Suprapubic skin (tissue), 4 donors: ENCODE data around the gene LEKR1. TPM values are rescaled to one million over a fixed set of nuclear protein-coding genes. Genes with fewer than 3 reads are reported as not detected.

Experiments
- DNase-seq, 2 donors: peaks; one replicate each; pipeline ENCODE4 v3.0.0-alpha.2; 2019; ENCODE audit warnings: low spot score in 2 of 2
- H3K27ac ChIP-seq: fragments of 200-600 bp; sonication (generic); one replicate; pipeline ENCODE4 v1.5.1; 2019
- H3K27me3 ChIP-seq: fragments of 200-600 bp; sonication (generic); one replicate; pipeline ENCODE4 v1.5.1; 2019
- H3K36me3 ChIP-seq: fragments of 200-600 bp; sonication (generic); one replicate; pipeline ENCODE4 v1.5.1; 2019
- H3K4me1 ChIP-seq: fragments of 200-600 bp; sonication (generic); one replicate; pipeline ENCODE4 v1.5.1; 2019
- H3K4me3 ChIP-seq: fragments of 200-600 bp; sonication (generic); one replicate; pipeline ENCODE4 v1.5.1; 2019; ENCODE audit warnings: mild to moderate bottlenecking
- H3K9me3 ChIP-seq: fragments of 200-600 bp; sonication (generic); one replicate; pipeline ENCODE4 v1.5.1; 2019
- CTCF ChIP-seq, 2 donors: fragments of 200-600 bp in 1 of 2; fragments of 450-650 bp in 1 of 2; sonication (generic) in 1 of 2; IDR thresholded peaks; one replicate each; pipeline ENCODE4 v1.5.1; 2016 to 2019; ENCODE audit warnings: antibody characterized with exemption in 2 of 2, mild to moderate bottlenecking in 1 of 2, moderate library complexity in 1 of 2
- EP300 ChIP-seq: sonication (generic); formaldehyde crosslinking; IDR thresholded peaks from one replicate; pipeline ENCODE4 v1.6.1; 2017; ENCODE audit warnings: antibody characterized with exemption
- POLR2A ChIP-seq, 2 donors: fragments of 450-650 bp; IDR thresholded peaks; one replicate each; pipeline ENCODE4 v1.6.1; 2017; ENCODE audit warnings: antibody characterized with exemption in 2 of 2, mild to moderate bottlenecking in 2 of 2, moderate library complexity in 2 of 2
- POLR2AphosphoS5 ChIP-seq, 3 donors: sonication (generic); formaldehyde crosslinking; IDR thresholded peaks; one replicate each; pipeline ENCODE4 v1.6.1; 2017; ENCODE audit warnings: antibody characterized with exemption in 3 of 3
- WGBS: methylation state at CpG from one replicate; pipeline ENCODE4 v1.1.5; 2018; 5-methylcytosine and 5-hydroxymethylcytosine counted together
- total RNA-seq, 4 donors: library from RNA; depleted of rRNA; stranded (reverse); fragments of >200 nt; gene quantifications; one replicate each; pipeline ENCODE4 v1.1.0, GENCODE V29; 2016

Gene LEKR1
- total RNA-seq, 4 donors from 2014 or later: 1.0 to 3.4 (median 1.5) TPM

DNA sequence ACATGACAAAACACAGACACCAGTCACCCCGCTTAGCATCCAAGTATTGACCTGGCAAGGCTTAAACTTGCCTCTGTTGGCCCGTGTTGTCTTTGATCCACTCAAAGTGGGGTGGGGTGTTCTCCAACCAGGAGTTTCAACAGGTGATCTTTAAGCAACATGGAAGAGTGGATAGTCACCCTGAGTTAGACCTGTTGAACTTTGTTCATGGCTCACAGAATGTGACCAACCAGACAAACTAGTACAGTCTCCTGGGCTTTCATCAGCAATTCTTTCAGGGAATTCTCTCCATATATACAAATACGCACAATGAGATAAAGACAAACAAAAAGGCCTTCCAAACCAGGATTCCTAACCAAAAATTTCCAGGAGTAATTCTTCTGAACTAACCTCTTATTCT, 11.9 kb downstream of the LEKR1 start:
- H3K4me3 ChIP-seq: no peak overlapping the region
- TF ChIP-seq POLR2AphosphoS5 (IDR thresholded peaks at IDR 0.05) (no peak), EP300 (no peak), POLR2A (IDR thresholded peaks at IDR 0.05) (no peak), CTCF (IDR thresholded peaks at IDR 0.05) (no peak)
- no peak overlapping the region for H3K27ac ChIP-seq
- 88% methylated on average over 3 of the region's 3 CpGs for WGBS
- H3K36me3 ChIP-seq: no peaks in the 10 kb centered on the region
- H3K4me1 ChIP-seq: peaks cover 7% of the 10 kb centered on the region
- no peaks in the 10 kb centered on the region for H3K9me3 ChIP-seq
- no peaks in the 10 kb centered on the region for H3K27me3 ChIP-seq
- DNase-seq: no peak

DNA sequence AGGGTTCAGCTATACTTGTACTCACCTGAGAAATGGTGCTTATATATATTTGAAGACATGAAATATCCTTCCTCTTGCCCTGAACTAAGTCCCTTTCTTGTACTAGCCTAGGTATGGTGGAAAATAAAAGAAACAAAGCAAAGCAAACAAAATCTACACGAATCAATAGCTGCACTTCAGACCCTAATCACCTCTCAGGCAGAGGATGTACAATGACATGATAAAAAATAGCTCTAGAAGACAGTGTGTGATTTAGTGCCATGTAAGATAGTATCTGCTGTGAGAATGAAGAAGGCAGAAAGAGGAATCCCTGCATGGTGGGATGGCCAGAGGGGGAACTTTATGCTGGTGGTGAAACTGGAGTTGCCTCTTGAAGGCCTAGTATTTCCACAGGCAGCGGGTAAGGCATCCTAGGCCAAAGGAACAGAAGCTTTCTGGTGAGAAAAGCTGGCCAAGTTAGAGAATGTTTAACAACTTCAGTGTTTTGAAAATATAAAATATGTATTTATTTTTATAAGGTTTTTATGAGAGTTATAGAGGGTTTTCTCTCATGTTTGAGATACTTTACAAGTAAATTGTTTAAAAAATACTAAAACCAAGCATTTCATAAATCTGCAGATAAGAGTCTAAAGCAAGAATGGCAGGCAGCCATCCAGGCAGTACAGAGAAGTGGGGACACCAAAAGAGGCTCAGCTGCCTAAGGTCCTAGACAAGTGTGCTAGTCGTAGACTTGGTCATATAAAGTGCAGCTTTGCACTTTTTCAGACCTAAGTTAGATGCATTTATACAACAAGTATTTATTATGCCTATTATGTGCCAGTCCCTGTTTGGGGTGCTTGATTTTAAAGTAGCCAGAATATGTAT, 14.9 kb downstream of the LEKR1 start:
- H3K4me1 ChIP-seq: peaks cover 11% of the 10 kb centered on the region
- no peak for DNase-seq
- H3K27ac ChIP-seq: no peak overlapping the region
- TF ChIP-seq POLR2AphosphoS5 (IDR thresholded peaks at IDR 0.05) (no peak), CTCF (IDR thresholded peaks at IDR 0.05) (no peak), EP300 (no peak), POLR2A (IDR thresholded peaks at IDR 0.05) (no peak)
- H3K36me3 ChIP-seq: no peaks in the 10 kb centered on the region
- H3K4me3 ChIP-seq: no peak overlapping the region
- WGBS: 78% methylated on average over 3 of the region's 3 CpGs
- no peaks in the 10 kb centered on the region for H3K27me3 ChIP-seq
- H3K9me3 ChIP-seq: no peaks in the 10 kb centered on the region

- Histone ChIP-seq H3K4me3 (no peak overlapping the region), H3K27ac (no peak overlapping the region), H3K27me3 (no peaks in the 10 kb centered on the region), H3K36me3 (no peaks in the 10 kb centered on the region), H3K9me3 (no peaks in the 10 kb centered on the region), H3K4me1 (peaks cover 11% of the 10 kb centered on the region)
- no peak for TF ChIP-seq POLR2AphosphoS5 (IDR thresholded peaks at IDR 0.05)
- no peak for TF ChIP-seq POLR2A (IDR thresholded peaks at IDR 0.05)
- no peak for TF ChIP-seq EP300
- no peak for TF ChIP-seq CTCF (IDR thresholded peaks at IDR 0.05)
- WGBS: 65% methylated on average over 2 of the region's 2 CpGs
- DNase-seq: no peak
These were observed 17.1 kb downstream of the LEKR1 start for GRCh38 chr3:156843071-156843808.

- DNase-seq: no peak
- Histone ChIP-seq H3K27me3 (no peaks in the 10 kb centered on the region), H3K4me1 (peaks cover 6% of the 10 kb centered on the region), H3K4me3 (no peak overlapping the region), H3K36me3 (no peaks in the 10 kb centered on the region), H3K9me3 (no peaks in the 10 kb centered on the region), H3K27ac (no peak overlapping the region)
- TF ChIP-seq EP300: no peak
- TF ChIP-seq CTCF (IDR thresholded peaks at IDR 0.05): no peak
- TF ChIP-seq POLR2A (IDR thresholded peaks at IDR 0.05): no peak
- no peak for TF ChIP-seq POLR2AphosphoS5 (IDR thresholded peaks at IDR 0.05)
These were observed 21.7 kb downstream of the LEKR1 start for GRCh38 chr3:156847752-156848448.

GRCh38 chr3:156859578-156859977, 33.4 kb downstream of the LEKR1 start:
- no peak overlapping the region for H3K4me3 ChIP-seq
- 80% methylated on average over 4 of the region's 4 CpGs for WGBS
- no peaks in the 10 kb centered on the region for H3K27me3 ChIP-seq
- no peaks in the 10 kb centered on the region for H3K36me3 ChIP-seq
- H3K4me1 ChIP-seq: no peaks in the 10 kb centered on the region
- H3K27ac ChIP-seq: no peak overlapping the region
- no peak for TF ChIP-seq EP300
- TF ChIP-seq POLR2AphosphoS5 (IDR thresholded peaks at IDR 0.05): no peak
- TF ChIP-seq CTCF (IDR thresholded peaks at IDR 0.05): no peak
- no peak for DNase-seq
- no peaks in the 10 kb centered on the region for H3K9me3 ChIP-seq
